CD4-positive, alpha-beta T cell treated with Interleukin-4 for 4 hours (primary cell): ENCODE measurements around the gene TMEM94.
A peak's percentile ranks its signal among the peaks of the same experiment; 100 is the strongest.

ENCODE experiments used
- DNase-seq: peaks from one replicate; pipeline ENCODE4 v3.0.0-alpha.2; 2020

TMEM94 gene

GRCh38 chr17:75531721-75532072 lies 75.3 kb downstream of the TMEM94 start:
- no peak for DNase-seq

GRCh38 chr17:75535119-75535537 lies 78.7 kb downstream of the TMEM94 start:
- peak; percentile 69 for DNase-seq

- no peak for DNase-seq
These were observed 79.4 kb downstream of the TMEM94 start for GRCh38 chr17:75535871-75536270.

GRCh38 chr17:75536366-75536765 lies 79.9 kb downstream of the TMEM94 start:
- DNase-seq = no peak

GRCh38 chr17:75539967-75540729 lies 83.7 kb downstream of the TMEM94 start:
- no peak for DNase-seq

- no peak for DNase-seq
These were observed 84.6 kb downstream of the TMEM94 start for GRCh38 chr17:75540923-75541503.

- no peak for DNase-seq
These were observed 85.8 kb downstream of the TMEM94 start for GRCh38 chr17:75542229-75542628.

- no peak for DNase-seq
These were observed 86.4 kb downstream of the TMEM94 start for GRCh38 chr17:75542728-75543336.

- DNase-seq = no peak
These were observed 87.8 kb downstream of the TMEM94 start for GRCh38 chr17:75544250-75544649.

- no peak for DNase-seq
These were observed 89.7 kb downstream of the TMEM94 start for GRCh38 chr17:75546181-75546580.

GRCh38 chr17:75547091-75547490 lies 90.7 kb downstream of the TMEM94 start:
- DNase-seq = no peak

- DNase-seq = no peak
These were observed 92.4 kb downstream of the TMEM94 start for GRCh38 chr17:75548813-75549212.
